ENCODE data around the gene KSR1.
A peak's percentile ranks its signal among the peaks of the same experiment; 100 is the strongest.
"Not testable (repeated sequence)": the region's sequence is repeated elsewhere in the genome, so short reads cannot be mapped to it uniquely, and the experiment has no call there.

The KSR1 gene

GRCh38 chr17:27455914-27456680, at the start of gene KSR1:
TSS of gene KSR1 (plus strand) at chr17:27456448. CDS start at chr17:27456644, 196 bp downstream.
- DNase-seq (ENCODE audit: low spot score): peak; percentile 83

- no peak for DNase-seq (ENCODE audit: low spot score)
Observed at GRCh38 chr17:27407916-27408864, 48.1 kb upstream of the KSR1 start.

GRCh38 chr17:27408891-27409290, 47.4 kb upstream of the KSR1 start:
- DNase-seq (ENCODE audit: low spot score): no peak

- not testable (repeated sequence) for DNase-seq (ENCODE audit: low spot score)
Observed at GRCh38 chr17:27412158-27412557, 44.1 kb upstream of the KSR1 start.

- DNase-seq (ENCODE audit: low spot score): no peak
Observed at GRCh38 chr17:27413315-27413714, 42.9 kb upstream of the KSR1 start.

- no peak for DNase-seq (ENCODE audit: low spot score)
Observed at GRCh38 chr17:27413792-27414191, 42.5 kb upstream of the KSR1 start.

GRCh38 chr17:27414271-27414670, 42.0 kb upstream of the KSR1 start:
- DNase-seq (ENCODE audit: low spot score): no peak

GRCh38 chr17:27414694-27415093, 41.6 kb upstream of the KSR1 start:
- DNase-seq (ENCODE audit: low spot score): no peak

GRCh38 chr17:27415120-27415795, 41.0 kb upstream of the KSR1 start:
- no peak for DNase-seq (ENCODE audit: low spot score)

- DNase-seq (ENCODE audit: low spot score): no peak
Observed at GRCh38 chr17:27417596-27418365, 38.5 kb upstream of the KSR1 start.

GRCh38 chr17:27418366-27418615, 38.0 kb upstream of the KSR1 start:
- DNase-seq (ENCODE audit: low spot score): no peak

- no peak for DNase-seq (ENCODE audit: low spot score)
Observed at GRCh38 chr17:27419156-27419555, 37.1 kb upstream of the KSR1 start.

- DNase-seq (ENCODE audit: low spot score): no peak
Observed at GRCh38 chr17:27420211-27420950, 35.9 kb upstream of the KSR1 start.

GRCh38 chr17:27421111-27421510, 35.1 kb upstream of the KSR1 start:
- no peak for DNase-seq (ENCODE audit: low spot score)

GRCh38 chr17:27421626-27422025, 34.6 kb upstream of the KSR1 start:
- DNase-seq (ENCODE audit: low spot score): not testable (repeated sequence)

- no peak for DNase-seq (ENCODE audit: low spot score)
Observed at GRCh38 chr17:27422601-27423000, 33.6 kb upstream of the KSR1 start.

GRCh38 chr17:27423651-27424050, 32.6 kb upstream of the KSR1 start:
- DNase-seq (ENCODE audit: low spot score): no peak

- no peak for DNase-seq (ENCODE audit: low spot score)
Observed at GRCh38 chr17:27424516-27424915, 31.7 kb upstream of the KSR1 start.

GRCh38 chr17:27424941-27425340, 31.3 kb upstream of the KSR1 start:
- no peak for DNase-seq (ENCODE audit: low spot score)

- DNase-seq (ENCODE audit: low spot score): not testable (repeated sequence)
Observed at GRCh38 chr17:27425571-27425970, 30.7 kb upstream of the KSR1 start.

- DNase-seq (ENCODE audit: low spot score): no peak
Observed at GRCh38 chr17:27425991-27426390, 30.3 kb upstream of the KSR1 start.

Data from activated CD4-positive, alpha-beta T cell treated with anti-CD3 and anti-CD28 coated beads, Interleukin-2, Interleukin-4, amounts not matched to agents 100 ng/mL and 50 ng/mL, durations not matched to agents 16 hours and 8 hours (primary cell).